ENCODE results near the gene COPS7A. TPM values are rescaled to one million over a fixed set of nuclear protein-coding genes. Genes with fewer than 3 reads are reported as not detected.

Gene COPS7A
- total and polyA plus RNA-seq, 2 donors (not counting 1 experiment from before 2014, with no cell fraction given): 79.1 to 114 TPM

DNA sequence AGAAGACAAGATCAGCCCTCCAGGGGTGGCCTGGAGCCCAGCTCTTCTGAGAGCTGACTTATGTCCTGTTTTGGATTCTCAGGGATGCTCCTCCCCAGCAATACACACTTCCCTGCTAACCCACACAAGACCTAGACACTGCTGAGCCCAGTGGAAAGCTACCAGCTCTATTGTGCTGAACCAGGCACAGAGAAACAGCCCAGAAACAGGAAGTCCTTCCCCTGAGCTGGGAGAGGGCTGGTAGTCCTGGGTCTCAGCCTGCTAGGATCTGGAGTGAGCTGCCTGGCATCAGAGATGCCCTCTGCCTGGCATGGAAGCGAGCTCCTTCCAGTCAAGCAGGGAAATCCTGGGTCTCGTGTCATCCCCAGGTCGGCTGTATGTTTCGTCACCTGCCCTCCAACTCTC is 47.2 kb downstream of the COPS7A start:
- TF ChIP-seq EZH2 (IDR thresholded peaks at IDR 0.05; ENCODE audit: low read length, missing control alignments): no peak

GRCh38 chr12:6771509-6772330 is 47.9 kb downstream of the COPS7A start:
- H3K36me3 ChIP-seq (ENCODE audit: control insufficient read depth, insufficient read depth, low read length): peaks cover 13% of the 10 kb centered on the region
- peaks cover 21% of the 10 kb centered on the region for H3K4me1 ChIP-seq (ENCODE audit: control insufficient read depth, extremely low read depth, insufficient read depth, low read length)
- no peak for DNase-seq (ENCODE audit: low read depth in 2 of 2)
- peaks cover 33% of the 10 kb centered on the region for H3K79me2 ChIP-seq (ENCODE audit: control insufficient read depth, insufficient read depth, low read length)
- H3K27ac ChIP-seq (ENCODE audit: insufficient read depth, low read length): no peak overlapping the region
- H4K20me1 ChIP-seq (ENCODE audit: control insufficient read depth, extremely low read depth, insufficient read depth, low read length): peaks cover 7% of the 10 kb centered on the region
- H3K4me2 ChIP-seq (ENCODE audit: extremely low read depth, insufficient read depth, low read length): peak overlapping the region; percentile 35
- TF ChIP-seq EZH2 (IDR thresholded peaks at IDR 0.05; ENCODE audit: low read length, missing control alignments): no peak
- TF ChIP-seq, protein P1, sequence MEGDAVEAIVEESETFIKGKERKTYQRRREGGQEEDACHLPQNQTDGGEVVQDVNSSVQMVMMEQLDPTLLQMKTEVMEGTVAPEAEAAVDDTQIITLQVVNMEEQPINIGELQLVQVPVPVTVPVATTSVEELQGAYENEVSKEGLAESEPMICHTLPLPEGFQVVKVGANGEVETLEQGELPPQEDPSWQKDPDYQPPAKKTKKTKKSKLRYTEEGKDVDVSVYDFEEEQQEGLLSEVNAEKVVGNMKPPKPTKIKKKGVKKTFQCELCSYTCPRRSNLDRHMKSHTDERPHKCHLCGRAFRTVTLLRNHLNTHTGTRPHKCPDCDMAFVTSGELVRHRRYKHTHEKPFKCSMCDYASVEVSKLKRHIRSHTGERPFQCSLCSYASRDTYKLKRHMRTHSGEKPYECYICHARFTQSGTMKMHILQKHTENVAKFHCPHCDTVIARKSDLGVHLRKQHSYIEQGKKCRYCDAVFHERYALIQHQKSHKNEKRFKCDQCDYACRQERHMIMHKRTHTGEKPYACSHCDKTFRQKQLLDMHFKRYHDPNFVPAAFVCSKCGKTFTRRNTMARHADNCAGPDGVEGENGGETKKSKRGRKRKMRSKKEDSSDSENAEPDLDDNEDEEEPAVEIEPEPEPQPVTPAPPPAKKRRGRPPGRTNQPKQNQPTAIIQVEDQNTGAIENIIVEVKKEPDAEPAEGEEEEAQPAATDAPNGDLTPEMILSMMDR (conservative IDR thresholded peaks at IDR 0.05 in 1 of 2, IDR thresholded peaks at IDR 0.05 in 1 of 2; ENCODE audit: low read depth in 1 of 2, low read length in 2 of 2): no peak
- H3K27me3 ChIP-seq (ENCODE audit: control insufficient read depth, insufficient read depth, low read length): no peaks in the 10 kb centered on the region
- no peak overlapping the region for H2AFZ ChIP-seq (ENCODE audit: low read length)
- H3K9ac ChIP-seq (ENCODE audit: insufficient read depth, low read length): no peak overlapping the region
- H3K9me3 ChIP-seq (ENCODE audit: control insufficient read depth, insufficient read depth, low read depth, low read length): no peaks in the 10 kb centered on the region
- H3K4me3 ChIP-seq (replicated peaks in 1 of 4; ENCODE audit: control extremely low read depth in 1 of 4, insufficient read depth in 1 of 4, low read depth in 3 of 4, low read length in 4 of 4): no peak overlapping the region

More for the DNA sequence above, 47.2 kb downstream of the COPS7A start:
- Histone ChIP-seq H3K27me3 (ENCODE audit: control insufficient read depth, insufficient read depth, low read length) (no peaks in the 10 kb centered on the region), H3K4me3 (replicated peaks in 1 of 4; ENCODE audit: control extremely low read depth in 1 of 4, insufficient read depth in 1 of 4, low read depth in 3 of 4, low read length in 4 of 4) (no peak overlapping the region), H3K9ac (ENCODE audit: insufficient read depth, low read length) (no peak overlapping the region), H3K36me3 (ENCODE audit: control insufficient read depth, insufficient read depth, low read length) (peaks cover 13% of the 10 kb centered on the region), H3K79me2 (ENCODE audit: control insufficient read depth, insufficient read depth, low read length) (peaks cover 34% of the 10 kb centered on the region), H2AFZ (ENCODE audit: low read length) (no peak overlapping the region), H3K4me1 (ENCODE audit: control insufficient read depth, extremely low read depth, insufficient read depth, low read length) (peaks cover 21% of the 10 kb centered on the region), H4K20me1 (ENCODE audit: control insufficient read depth, extremely low read depth, insufficient read depth, low read length) (peaks cover 7% of the 10 kb centered on the region), H3K4me2 (ENCODE audit: extremely low read depth, insufficient read depth, low read length) (no peak overlapping the region), H3K27ac (ENCODE audit: insufficient read depth, low read length) (no peak overlapping the region), H3K9me3 (ENCODE audit: control insufficient read depth, insufficient read depth, low read depth, low read length) (no peaks in the 10 kb centered on the region)
- no peak for DNase-seq (ENCODE audit: low read depth in 2 of 2)

DNA sequence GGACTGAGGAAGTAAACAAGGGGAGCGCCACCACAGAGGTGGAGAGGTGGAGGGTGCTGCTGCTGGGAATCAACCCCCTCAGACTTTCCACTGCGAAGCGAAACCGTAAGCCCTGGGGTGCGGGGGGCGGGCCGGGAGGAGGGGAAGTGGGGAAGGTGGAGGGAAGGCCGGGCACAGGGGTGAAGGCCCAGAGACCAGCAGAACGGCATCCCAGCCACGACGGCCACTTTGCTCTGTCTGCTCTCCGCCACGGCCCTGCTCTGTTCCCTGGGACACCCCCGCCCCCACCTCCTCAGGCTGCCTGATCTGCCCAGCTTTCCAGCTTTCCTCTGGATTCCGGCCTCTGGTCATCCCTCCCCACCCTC is 48.5 kb downstream of the COPS7A start, which contains the start of gene LAG3:
TSS of gene LAG3 (plus strand) at position 190 of the 365 bp plus-strand sequence. CDS start 333 bp downstream, outside the sequence.
- Histone ChIP-seq H3K4me1 (ENCODE audit: control insufficient read depth, extremely low read depth, insufficient read depth, low read length) (peaks cover 21% of the 10 kb centered on the region), H4K20me1 (ENCODE audit: control insufficient read depth, extremely low read depth, insufficient read depth, low read length) (peaks cover 7% of the 10 kb centered on the region), H3K27me3 (ENCODE audit: control insufficient read depth, insufficient read depth, low read length) (no peaks in the 10 kb centered on the region), H3K4me3 (replicated peaks in 1 of 4; ENCODE audit: control extremely low read depth in 1 of 4, insufficient read depth in 1 of 4, low read depth in 3 of 4, low read length in 4 of 4) (no peak within 1 kb of the TSS), H3K9me3 (ENCODE audit: control insufficient read depth, insufficient read depth, low read depth, low read length) (no peaks in the 10 kb centered on the region), H2AFZ (ENCODE audit: low read length) (no peak within 1 kb of the TSS), H3K4me2 (ENCODE audit: extremely low read depth, insufficient read depth, low read length) (peak within 1 kb of the TSS; percentile 35), H3K79me2 (ENCODE audit: control insufficient read depth, insufficient read depth, low read length) (peaks cover 27% of the 10 kb centered on the region), H3K36me3 (ENCODE audit: control insufficient read depth, insufficient read depth, low read length) (peaks cover 13% of the 10 kb centered on the region), H3K27ac (ENCODE audit: insufficient read depth, low read length) (no peak within 1 kb of the TSS), H3K9ac (ENCODE audit: insufficient read depth, low read length) (no peak within 1 kb of the TSS)
- no peak for DNase-seq (ENCODE audit: low read depth in 2 of 2)
- TF ChIP-seq, protein P1 (conservative IDR thresholded peaks at IDR 0.05 in 1 of 2, IDR thresholded peaks at IDR 0.05 in 1 of 2; ENCODE audit: low read depth in 1 of 2, low read length in 2 of 2): no peak
- no peak for TF ChIP-seq EZH2 (IDR thresholded peaks at IDR 0.05; ENCODE audit: low read length, missing control alignments)
